Smooth muscle cell (in vitro differentiated cells): ENCODE results near the gene FREM1. TPM values are rescaled to one million over a fixed set of nuclear protein-coding genes. Genes with fewer than 3 reads are reported as not detected.

Experiments
- DNase-seq: peaks from one replicate; lab custom pipeline; 2025; ENCODE audit not compliant: unreplicated experiment; lab: John Stamatoyannopoulos, UW
- H2AFZ ChIP-seq: fragments of 200-600 bp; sonication (generic); 2 replicates; pipeline ENCODE4 v1.6.0; 2016; ENCODE audit warnings: antibody characterized with exemption, low read depth, mild to moderate bottlenecking
- H3F3A ChIP-seq: fragments of 200-600 bp; sonication (generic); 2 replicates; pipeline ENCODE4 v1.6.0; 2017; ENCODE audit warnings: antibody characterized with exemption, low read depth
- H3K27ac ChIP-seq: fragments of 200-600 bp; sonication (generic); 2 replicates; pipeline ENCODE4 v1.5.1; 2016; ENCODE audit warnings: low read depth, mild to moderate bottlenecking
- H3K27me3 ChIP-seq: fragments of 200-600 bp; sonication (generic); 2 replicates; pipeline ENCODE4 v1.6.1; 2016; ENCODE audit warnings: low read depth, mild to moderate bottlenecking
- H3K36me3 ChIP-seq: fragments of 200-600 bp; sonication (generic); 2 replicates; pipeline ENCODE4 v1.5.1; 2016; ENCODE audit warnings: low read depth
- H3K4me1 ChIP-seq: fragments of 200-600 bp; sonication (generic); 2 replicates; pipeline ENCODE4 v1.5.1; 2016; ENCODE audit warnings: low read depth
- H3K4me2 ChIP-seq: fragments of 200-600 bp; sonication (generic); 2 replicates; pipeline ENCODE4 v1.6.0; 2016; ENCODE audit warnings: mild to moderate bottlenecking
- H3K4me3 ChIP-seq: fragments of 200-600 bp; sonication (generic); 2 replicates; pipeline ENCODE4 v1.5.1; 2016; ENCODE audit warnings: mild to moderate bottlenecking
- H3K79me2 ChIP-seq: fragments of 200-600 bp; sonication (generic); 2 replicates; pipeline ENCODE4 v1.6.0; 2016; ENCODE audit warnings: low read depth, mild to moderate bottlenecking
- H3K9ac ChIP-seq: fragments of 200-600 bp; sonication (generic); 2 replicates; pipeline ENCODE4 v1.6.0; 2016; ENCODE audit warnings: low read depth
- H3K9me3 ChIP-seq: fragments of 200-600 bp; sonication (generic); replicated peaks from 2 replicates; pipeline ENCODE4 v1.5.1; 2016; ENCODE audit warnings: low read depth
- H4K20me1 ChIP-seq: fragments of 200-600 bp; sonication (generic); 2 replicates; pipeline ENCODE4 v1.6.0; 2016; ENCODE audit warnings: low read depth
- CTCF ChIP-seq: fragments of 200-600 bp; sonication (generic); IDR thresholded peaks from 2 replicates; pipeline ENCODE4 v1.5.1; 2017; ENCODE audit warnings: borderline replicate concordance, mild to moderate bottlenecking, antibody characterized with exemption; ENCODE audit not compliant: insufficient read depth, poor library complexity, severe bottlenecking
- WGBS: methylation state at CpG from one replicate; pipeline ENCODE4 v1.1.7; 2016; ENCODE audit warnings: low lambda C conversion rate; 5-methylcytosine and 5-hydroxymethylcytosine counted together
- polyA plus RNA-seq: library from polyadenylated mRNA; unstranded; fragments of >200 nt; fragmentation: Nextera tagmentation; extraction: Ambion mirVana; gene quantifications from 2 replicates; pipeline ENCODE4 v1.2.1, GENCODE V29; 2016
- total RNA-seq: library from RNA; depleted of rRNA; stranded (reverse); fragments of >200 nt; gene quantifications from 2 replicates; pipeline ENCODE4 v1.2.3, GENCODE V29; 2014

FREM1 gene
- total and polyA plus RNA-seq, 2 experiments from 2014 or later: 18.0 TPM

GRCh38 chr9:14906644-14907359 lies 3.4 kb downstream of the FREM1 start:
- Histone ChIP-seq H3K79me2 (peaks cover 74% of the 10 kb centered on the region), H3K9me3 (no peaks in the 10 kb centered on the region), H2AFZ (peak overlapping the region; percentile 65), H3K27me3 (no peaks in the 10 kb centered on the region), H3K36me3 (no peaks in the 10 kb centered on the region), H4K20me1 (no peaks in the 10 kb centered on the region), H3K4me2 (peak overlapping the region; percentile 93), H3F3A (peaks cover 32% of the 10 kb centered on the region), H3K4me3 (peak overlapping the region; percentile 50), H3K4me1 (peaks cover 47% of the 10 kb centered on the region), H3K27ac (peak overlapping the region; percentile 46), H3K9ac (no peak overlapping the region)
- 4% methylated on average over 2 of the region's 2 CpGs for WGBS
- DNase-seq: no peak
- no peak for TF ChIP-seq CTCF

- Histone ChIP-seq H2AFZ (no peak overlapping the region), H3K4me3 (peak overlapping the region; percentile 50), H3K4me1 (peaks cover 47% of the 10 kb centered on the region), H3K9ac (no peak overlapping the region), H3K79me2 (peaks cover 82% of the 10 kb centered on the region), H3K4me2 (peak overlapping the region; percentile 93), H3K36me3 (no peaks in the 10 kb centered on the region), H4K20me1 (no peaks in the 10 kb centered on the region), H3F3A (peaks cover 28% of the 10 kb centered on the region), H3K27me3 (no peaks in the 10 kb centered on the region), H3K27ac (peak overlapping the region; percentile 46), H3K9me3 (no peaks in the 10 kb centered on the region)
- no peak for TF ChIP-seq CTCF
- no peak for DNase-seq
- WGBS: 69% methylated on average over 5 of the region's 5 CpGs
These were observed 4.2 kb downstream of the FREM1 start for GRCh38 chr9:14906000-14906399.

GRCh38 chr9:14903040-14903439 lies 7.2 kb downstream of the FREM1 start:
- H3K9me3 ChIP-seq: no peaks in the 10 kb centered on the region
- peak overlapping the region; percentile 9 for H3K4me2 ChIP-seq
- H3K4me3 ChIP-seq: no peak overlapping the region
- no peak for TF ChIP-seq CTCF
- peaks cover 88% of the 10 kb centered on the region for H3K79me2 ChIP-seq
- H3K27ac ChIP-seq: peak overlapping the region; percentile 20
- H3K4me1 ChIP-seq: peaks cover 19% of the 10 kb centered on the region
- H3K9ac ChIP-seq: no peak overlapping the region
- peaks cover 28% of the 10 kb centered on the region for H3F3A ChIP-seq
- no peak for DNase-seq
- 61% methylated on average over 1 of the region's 1 CpG for WGBS
- no peaks in the 10 kb centered on the region for H4K20me1 ChIP-seq
- H3K36me3 ChIP-seq: no peaks in the 10 kb centered on the region
- no peaks in the 10 kb centered on the region for H3K27me3 ChIP-seq
- H2AFZ ChIP-seq: no peak overlapping the region

- no peak overlapping the region for H3K9ac ChIP-seq
- peaks cover 14% of the 10 kb centered on the region for H3K4me1 ChIP-seq
- peaks cover 88% of the 10 kb centered on the region for H3K79me2 ChIP-seq
- no peaks in the 10 kb centered on the region for H4K20me1 ChIP-seq
- peak overlapping the region; percentile 20 for H3K27ac ChIP-seq
- WGBS: 45% methylated on average over 1 of the region's 1 CpG
- H3K4me2 ChIP-seq: peak overlapping the region; percentile 9
- H3K4me3 ChIP-seq: no peak overlapping the region
- no peak for DNase-seq
- H3K27me3 ChIP-seq: no peaks in the 10 kb centered on the region
- H3F3A ChIP-seq: peaks cover 28% of the 10 kb centered on the region
- no peaks in the 10 kb centered on the region for H3K36me3 ChIP-seq
- no peaks in the 10 kb centered on the region for H3K9me3 ChIP-seq
- H2AFZ ChIP-seq: no peak overlapping the region
- TF ChIP-seq CTCF: no peak
These were observed 7.7 kb downstream of the FREM1 start for GRCh38 chr9:14902561-14902960.
